ENCODE results near the gene BBS9. TPM values are rescaled to one million over a fixed set of nuclear protein-coding genes. Genes with fewer than 3 reads are reported as not detected.

Gene BBS9
- total RNA-seq, 1 donor from 2014 or later = 28.4 TPM

DNA sequence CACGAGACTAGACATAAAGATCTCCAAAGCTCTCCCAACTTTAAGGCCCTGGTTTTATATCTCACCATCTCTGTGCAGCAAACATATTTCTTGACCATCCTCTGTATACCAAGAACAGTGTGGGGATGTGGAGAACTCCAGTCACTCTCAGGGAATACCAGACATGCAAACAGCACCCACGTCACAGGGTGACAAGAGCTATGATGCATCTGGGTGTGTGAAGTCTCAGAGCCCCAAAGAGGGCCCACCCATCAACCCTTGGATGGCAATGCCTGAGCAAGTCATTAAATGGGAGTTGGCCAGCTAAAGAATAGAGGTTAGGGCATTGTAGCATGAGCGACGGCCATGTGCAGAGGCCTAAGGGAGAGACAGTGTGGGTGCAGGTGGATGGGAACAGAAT lies 402.5 kb downstream of the BBS9 start:
- no peak overlapping the region for H3K27ac ChIP-seq
- DNase-seq (no peak), ATAC-seq (no peak)
- no peaks in the 10 kb centered on the region for H3K36me3 ChIP-seq
- H3K4me3 ChIP-seq = no peak overlapping the region
- intact Hi-C loops (cut with DNase I) = no loop called here
- H3K4me1 ChIP-seq = no peaks in the 10 kb centered on the region
- TF ChIP-seq, protein P1, sequence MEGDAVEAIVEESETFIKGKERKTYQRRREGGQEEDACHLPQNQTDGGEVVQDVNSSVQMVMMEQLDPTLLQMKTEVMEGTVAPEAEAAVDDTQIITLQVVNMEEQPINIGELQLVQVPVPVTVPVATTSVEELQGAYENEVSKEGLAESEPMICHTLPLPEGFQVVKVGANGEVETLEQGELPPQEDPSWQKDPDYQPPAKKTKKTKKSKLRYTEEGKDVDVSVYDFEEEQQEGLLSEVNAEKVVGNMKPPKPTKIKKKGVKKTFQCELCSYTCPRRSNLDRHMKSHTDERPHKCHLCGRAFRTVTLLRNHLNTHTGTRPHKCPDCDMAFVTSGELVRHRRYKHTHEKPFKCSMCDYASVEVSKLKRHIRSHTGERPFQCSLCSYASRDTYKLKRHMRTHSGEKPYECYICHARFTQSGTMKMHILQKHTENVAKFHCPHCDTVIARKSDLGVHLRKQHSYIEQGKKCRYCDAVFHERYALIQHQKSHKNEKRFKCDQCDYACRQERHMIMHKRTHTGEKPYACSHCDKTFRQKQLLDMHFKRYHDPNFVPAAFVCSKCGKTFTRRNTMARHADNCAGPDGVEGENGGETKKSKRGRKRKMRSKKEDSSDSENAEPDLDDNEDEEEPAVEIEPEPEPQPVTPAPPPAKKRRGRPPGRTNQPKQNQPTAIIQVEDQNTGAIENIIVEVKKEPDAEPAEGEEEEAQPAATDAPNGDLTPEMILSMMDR (IDR thresholded peaks at IDR 0.05) = no peak
- no peaks in the 10 kb centered on the region for H3K27me3 ChIP-seq (ENCODE audit: low read depth)
- H3K9me3 ChIP-seq = no peaks in the 10 kb centered on the region

DNA sequence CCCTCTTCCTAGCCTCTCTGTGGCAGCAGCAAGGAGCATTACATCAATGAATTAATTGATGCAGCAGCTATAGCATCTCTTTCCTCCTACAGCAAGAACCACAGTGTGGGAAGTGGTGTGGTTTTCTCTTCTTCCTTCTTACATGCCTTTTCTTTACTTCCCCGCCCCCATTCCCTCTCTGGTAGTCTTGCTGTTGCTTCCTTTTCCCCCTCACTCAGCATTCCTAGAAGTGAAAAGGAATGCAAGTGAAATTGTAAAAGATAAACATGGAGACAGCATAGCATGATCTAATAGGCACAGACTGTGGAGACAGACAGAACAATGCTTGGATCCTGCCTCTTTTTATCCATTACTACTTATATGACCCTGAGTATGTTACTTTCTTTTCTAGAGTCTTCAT lies 405.5 kb downstream of the BBS9 start:
- Histone ChIP-seq H3K27me3 (ENCODE audit: low read depth) (no peaks in the 10 kb centered on the region), H3K9me3 (no peaks in the 10 kb centered on the region), H3K27ac (no peak overlapping the region), H3K36me3 (no peaks in the 10 kb centered on the region), H3K4me3 (no peak overlapping the region), H3K4me1 (no peaks in the 10 kb centered on the region)
- no peak for DNase-seq
- intact Hi-C loops (cut with DNase I) = no loop called here
- ATAC-seq = no peak
- TF ChIP-seq, protein P1 (IDR thresholded peaks at IDR 0.05) = no peak

DNA sequence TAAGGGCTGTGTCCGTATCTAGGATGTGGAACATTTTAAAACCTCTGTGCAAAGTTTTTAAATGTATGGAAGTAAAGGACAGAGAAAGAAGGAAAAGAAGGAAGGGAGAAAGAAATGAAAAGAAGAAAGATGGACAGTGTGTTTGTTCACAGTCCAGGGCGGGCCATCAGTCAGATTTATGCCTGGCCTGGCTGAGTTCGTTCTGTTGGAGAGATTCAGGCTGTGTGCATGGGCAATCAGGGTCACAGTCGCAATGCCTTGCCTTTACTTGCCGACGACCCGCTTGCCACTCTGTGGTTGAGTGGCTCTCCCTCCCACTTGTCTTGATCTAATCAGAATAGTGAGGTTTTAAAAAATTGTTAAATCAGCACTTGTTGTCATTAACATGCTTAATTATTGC lies 406.6 kb downstream of the BBS9 start:
- TF ChIP-seq, protein P1 (IDR thresholded peaks at IDR 0.05) = no peak
- no peaks in the 10 kb centered on the region for H3K9me3 ChIP-seq
- intact Hi-C loops (cut with DNase I) = no loop called here
- no peaks in the 10 kb centered on the region for H3K36me3 ChIP-seq
- H3K27ac ChIP-seq = no peak overlapping the region
- no peak for DNase-seq
- no peaks in the 10 kb centered on the region for H3K27me3 ChIP-seq (ENCODE audit: low read depth)
- ATAC-seq = no peak
- no peaks in the 10 kb centered on the region for H3K4me1 ChIP-seq
- no peak overlapping the region for H3K4me3 ChIP-seq

DNA sequence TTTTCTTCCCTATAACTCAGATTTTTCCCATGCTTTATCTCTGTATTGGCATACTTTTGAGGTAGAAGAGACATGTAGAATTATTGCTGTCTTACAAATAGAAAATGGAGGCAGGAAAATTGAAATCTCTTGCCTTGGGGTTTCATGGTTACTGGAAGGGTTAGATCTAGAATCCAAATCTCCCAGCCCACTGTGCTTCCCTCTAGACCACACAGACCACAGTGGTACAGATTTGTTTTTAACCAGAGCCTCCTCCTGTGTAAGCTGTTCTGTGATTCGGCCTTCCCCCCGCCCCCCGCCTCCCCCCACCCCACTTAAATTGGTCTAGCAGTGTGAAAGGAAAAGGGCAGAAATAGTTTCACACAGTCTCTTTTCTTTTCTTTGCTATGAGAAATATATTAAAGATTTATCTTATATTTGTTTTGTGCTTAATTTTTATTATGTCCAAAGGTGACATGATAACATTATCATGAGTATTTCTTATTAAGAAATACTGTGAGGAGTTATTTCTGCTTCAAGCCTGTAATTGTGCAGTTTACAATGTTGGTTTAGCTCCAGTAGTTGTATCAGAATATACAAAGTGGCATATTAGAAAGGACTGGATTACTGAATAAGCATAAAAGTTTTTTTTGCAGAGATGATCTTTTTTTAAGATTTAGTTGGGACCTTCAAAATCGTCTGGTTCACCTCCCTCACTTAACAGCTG lies 407.2 kb downstream of the BBS9 start:
- intact Hi-C loops (cut with DNase I) = no loop called here
- H3K36me3 ChIP-seq = no peaks in the 10 kb centered on the region
- no peak for ATAC-seq
- DNase-seq = no peak
- H3K4me1 ChIP-seq = no peaks in the 10 kb centered on the region
- H3K9me3 ChIP-seq = no peaks in the 10 kb centered on the region
- H3K4me3 ChIP-seq = no peak overlapping the region
- H3K27ac ChIP-seq = no peak overlapping the region
- TF ChIP-seq, protein P1 (IDR thresholded peaks at IDR 0.05) = no peak
- no peaks in the 10 kb centered on the region for H3K27me3 ChIP-seq (ENCODE audit: low read depth)

DNA sequence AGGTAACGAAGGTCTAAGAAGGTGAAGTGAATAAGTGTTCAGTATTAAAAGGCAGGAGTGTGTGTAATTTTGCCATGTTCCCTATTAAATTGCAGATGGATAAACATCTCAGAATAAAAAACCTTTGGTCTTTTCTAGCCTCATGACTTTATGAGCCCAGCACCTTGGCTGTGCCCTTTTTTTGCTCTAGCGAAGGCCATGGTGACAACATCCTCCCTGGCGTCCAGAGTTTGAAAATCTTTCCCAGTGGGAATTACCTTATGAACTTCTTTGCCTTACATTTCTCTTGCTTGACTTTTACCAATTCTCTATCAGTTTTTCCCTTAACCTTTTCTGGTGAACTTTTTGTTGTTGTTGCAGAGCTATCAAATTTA lies 407.7 kb downstream of the BBS9 start:
- no peak for ATAC-seq
- Histone ChIP-seq H3K4me3 (no peak overlapping the region), H3K36me3 (no peaks in the 10 kb centered on the region), H3K27ac (no peak overlapping the region), H3K4me1 (no peaks in the 10 kb centered on the region), H3K27me3 (ENCODE audit: low read depth) (no peaks in the 10 kb centered on the region), H3K9me3 (no peaks in the 10 kb centered on the region)
- TF ChIP-seq, protein P1 (IDR thresholded peaks at IDR 0.05) = no peak
- DNase-seq = no peak
- intact Hi-C loops (cut with DNase I) = no loop called here
